Coronary artery (tissue), 2 donors: ENCODE measurements around the gene NEO1.

ENCODE experiments used
- DNase-seq: peaks from one replicate; pipeline ENCODE4 v3.0.0-alpha.2; 2017; ENCODE audit warnings: low spot score
- H3K27ac ChIP-seq, 2 donors: fragments of 200-600 bp; sonication (generic); one replicate each; pipeline ENCODE4 v1.5.1; 2016 to 2019
- H3K4me3 ChIP-seq: fragments of 200-600 bp; sonication (generic); 2 replicates; pipeline ENCODE4 v1.5.1; 2016; ENCODE audit warnings: mild to moderate bottlenecking, moderate library complexity
- TF ChIP-seq, protein P1 (sequence below): fragments of 200-600 bp; sonication (generic); IDR thresholded peaks from one replicate; pipeline ENCODE4 v1.5.1; 2019; ENCODE audit warnings: antibody characterized with exemption

Gene NEO1

GRCh38 chr15:73087098-73087497 lies 34.8 kb downstream of the NEO1 start:
- DNase-seq = no peak
- TF ChIP-seq, protein P1, sequence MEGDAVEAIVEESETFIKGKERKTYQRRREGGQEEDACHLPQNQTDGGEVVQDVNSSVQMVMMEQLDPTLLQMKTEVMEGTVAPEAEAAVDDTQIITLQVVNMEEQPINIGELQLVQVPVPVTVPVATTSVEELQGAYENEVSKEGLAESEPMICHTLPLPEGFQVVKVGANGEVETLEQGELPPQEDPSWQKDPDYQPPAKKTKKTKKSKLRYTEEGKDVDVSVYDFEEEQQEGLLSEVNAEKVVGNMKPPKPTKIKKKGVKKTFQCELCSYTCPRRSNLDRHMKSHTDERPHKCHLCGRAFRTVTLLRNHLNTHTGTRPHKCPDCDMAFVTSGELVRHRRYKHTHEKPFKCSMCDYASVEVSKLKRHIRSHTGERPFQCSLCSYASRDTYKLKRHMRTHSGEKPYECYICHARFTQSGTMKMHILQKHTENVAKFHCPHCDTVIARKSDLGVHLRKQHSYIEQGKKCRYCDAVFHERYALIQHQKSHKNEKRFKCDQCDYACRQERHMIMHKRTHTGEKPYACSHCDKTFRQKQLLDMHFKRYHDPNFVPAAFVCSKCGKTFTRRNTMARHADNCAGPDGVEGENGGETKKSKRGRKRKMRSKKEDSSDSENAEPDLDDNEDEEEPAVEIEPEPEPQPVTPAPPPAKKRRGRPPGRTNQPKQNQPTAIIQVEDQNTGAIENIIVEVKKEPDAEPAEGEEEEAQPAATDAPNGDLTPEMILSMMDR = no peak
- H3K4me3 ChIP-seq = no peak overlapping the region
- H3K27ac ChIP-seq = no peak overlapping the region

DNA sequence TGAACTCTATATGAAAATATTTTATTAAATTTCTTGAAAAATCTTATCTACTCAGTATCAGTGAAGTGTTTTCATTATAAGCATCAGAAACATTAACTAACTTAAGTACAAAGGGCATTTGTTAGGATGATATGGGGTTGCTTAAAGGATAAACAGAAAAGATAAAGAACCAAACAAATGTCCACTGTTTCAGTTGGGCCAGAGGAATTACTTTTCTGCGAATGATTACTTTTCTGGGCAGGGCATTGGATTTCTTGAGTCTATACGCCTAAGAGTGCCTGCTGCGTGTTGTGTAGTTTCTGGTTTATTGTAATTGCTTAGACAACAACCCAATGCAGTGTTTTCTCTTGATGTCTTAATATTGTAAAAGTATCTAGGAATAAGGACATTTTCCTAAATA lies 52.8 kb downstream of the NEO1 start:
- no peak overlapping the region for H3K27ac ChIP-seq
- TF ChIP-seq, protein P1 = no peak
- no peak for DNase-seq
- no peak overlapping the region for H3K4me3 ChIP-seq

- TF ChIP-seq, protein P1 = no peak
- DNase-seq = no peak
- H3K4me3 ChIP-seq = no peak overlapping the region
- H3K27ac ChIP-seq = no peak overlapping the region
These were observed 56.4 kb downstream of the NEO1 start for GRCh38 chr15:73108676-73109075.

GRCh38 chr15:73109765-73110164 lies 57.5 kb downstream of the NEO1 start:
- Histone ChIP-seq H3K4me3 (no peak overlapping the region), H3K27ac (no peak overlapping the region)
- no peak for DNase-seq
- TF ChIP-seq, protein P1 = no peak

DNA sequence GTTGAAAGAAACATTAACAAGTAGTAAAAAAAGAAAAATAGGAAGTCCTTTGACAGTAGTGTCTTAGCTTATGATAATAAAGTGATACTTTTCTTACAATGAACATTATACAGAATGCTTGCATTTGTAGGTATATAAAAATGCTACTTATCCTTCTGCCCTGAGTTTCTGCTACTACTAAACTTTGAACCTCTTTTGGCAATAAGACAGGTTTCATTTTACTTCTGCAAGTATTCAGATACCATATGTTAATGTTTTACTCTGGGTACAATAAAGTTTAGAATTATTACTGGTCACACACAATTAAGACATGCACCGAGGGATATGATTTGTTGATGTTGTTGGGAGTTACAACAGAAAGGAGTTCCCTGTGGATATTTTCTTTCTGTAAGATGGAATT lies 57.9 kb downstream of the NEO1 start:
- no peak overlapping the region for H3K4me3 ChIP-seq
- H3K27ac ChIP-seq = no peak overlapping the region
- no peak for DNase-seq
- TF ChIP-seq, protein P1 = no peak

- H3K27ac ChIP-seq = no peak overlapping the region
- no peak for DNase-seq
- TF ChIP-seq, protein P1 = no peak
- H3K4me3 ChIP-seq = no peak overlapping the region
These were observed 61.8 kb downstream of the NEO1 start for GRCh38 chr15:73114064-73114463.

GRCh38 chr15:73116164-73116563 lies 63.9 kb downstream of the NEO1 start:
- no peak overlapping the region for H3K4me3 ChIP-seq
- no peak for DNase-seq
- TF ChIP-seq, protein P1 = no peak
- H3K27ac ChIP-seq = no peak overlapping the region
